Stimulated activated CD8-positive, alpha-beta memory T cell treated with anti-CD3 and anti-CD28 coated beads, Interleukin-7, amount 100 ng/mL, for 48 hours (primary cell): ENCODE results near the gene ALPG.
"Not testable (repeated sequence)": the region's sequence is repeated elsewhere in the genome, so short reads cannot be mapped to it uniquely, and the experiment has no call there.

Experiments
- DNase-seq, 2 donors: peaks; one replicate each; pipeline ENCODE4 v3.0.0-alpha.2; 2020; ENCODE audit warnings: low read depth in 1 of 2; ENCODE audit errors: extremely low read depth in 1 of 2

The ALPG gene

DNA sequence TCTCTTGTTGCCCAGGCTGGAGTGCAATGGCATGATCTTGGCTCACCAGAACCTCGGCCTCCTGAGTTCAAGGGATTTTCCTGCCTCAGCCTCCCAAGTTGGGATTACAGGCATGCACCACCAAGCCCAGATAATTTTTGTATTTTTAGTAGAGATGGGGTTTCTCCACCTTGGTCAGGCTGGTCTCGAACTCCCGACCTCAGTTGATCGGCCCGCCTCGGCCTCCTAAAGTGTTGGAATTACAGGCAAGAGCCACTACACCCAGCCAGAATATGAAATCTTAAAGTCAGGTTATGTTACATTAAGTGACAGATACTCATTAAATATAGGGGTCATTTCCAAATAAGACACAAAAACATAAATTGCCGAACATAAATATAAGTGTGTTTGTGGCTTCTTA, 12.2 kb upstream of the ALPG start:
- DNase-seq, result not testable (repeated sequence)

DNA sequence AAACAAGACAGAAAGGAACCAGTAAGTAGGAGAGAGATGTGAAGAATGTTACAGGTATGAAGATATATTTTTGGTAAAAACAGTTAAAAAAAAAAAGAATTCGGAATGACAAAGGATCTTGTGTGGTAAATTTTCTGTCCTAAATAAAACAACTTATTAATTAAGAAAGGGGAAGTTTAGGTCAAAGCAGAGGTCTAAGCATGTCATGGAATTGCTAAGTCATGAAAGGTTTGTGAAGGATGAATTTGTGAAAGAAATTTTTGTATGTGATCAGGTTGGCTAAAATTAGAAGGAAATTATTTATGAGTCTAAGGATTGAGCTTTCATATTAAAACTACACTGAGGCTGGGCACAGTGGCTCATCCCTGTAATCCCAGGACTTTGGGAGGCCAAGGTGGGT, 11.1 kb upstream of the ALPG start:
- no peak for DNase-seq

DNA sequence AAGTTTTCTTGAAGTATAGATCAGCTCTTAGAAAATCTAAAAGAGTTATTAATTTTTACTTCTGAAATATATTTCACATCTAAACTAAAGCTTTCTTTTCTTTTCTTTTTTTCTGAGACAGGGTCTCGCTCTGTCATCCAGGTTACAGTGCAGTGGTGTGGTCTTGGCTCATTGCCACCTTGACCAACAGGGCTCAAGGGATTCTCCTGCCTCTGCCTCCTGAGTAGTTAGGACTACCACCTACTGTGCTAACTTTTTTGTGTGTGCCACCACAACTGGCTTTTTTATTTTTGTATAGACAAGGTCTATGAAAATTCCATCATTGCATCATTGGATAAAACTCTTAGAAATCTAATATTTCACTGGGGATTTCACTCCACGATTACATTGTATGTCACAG, 10.0 kb upstream of the ALPG start:
- DNase-seq, result no peak

DNA sequence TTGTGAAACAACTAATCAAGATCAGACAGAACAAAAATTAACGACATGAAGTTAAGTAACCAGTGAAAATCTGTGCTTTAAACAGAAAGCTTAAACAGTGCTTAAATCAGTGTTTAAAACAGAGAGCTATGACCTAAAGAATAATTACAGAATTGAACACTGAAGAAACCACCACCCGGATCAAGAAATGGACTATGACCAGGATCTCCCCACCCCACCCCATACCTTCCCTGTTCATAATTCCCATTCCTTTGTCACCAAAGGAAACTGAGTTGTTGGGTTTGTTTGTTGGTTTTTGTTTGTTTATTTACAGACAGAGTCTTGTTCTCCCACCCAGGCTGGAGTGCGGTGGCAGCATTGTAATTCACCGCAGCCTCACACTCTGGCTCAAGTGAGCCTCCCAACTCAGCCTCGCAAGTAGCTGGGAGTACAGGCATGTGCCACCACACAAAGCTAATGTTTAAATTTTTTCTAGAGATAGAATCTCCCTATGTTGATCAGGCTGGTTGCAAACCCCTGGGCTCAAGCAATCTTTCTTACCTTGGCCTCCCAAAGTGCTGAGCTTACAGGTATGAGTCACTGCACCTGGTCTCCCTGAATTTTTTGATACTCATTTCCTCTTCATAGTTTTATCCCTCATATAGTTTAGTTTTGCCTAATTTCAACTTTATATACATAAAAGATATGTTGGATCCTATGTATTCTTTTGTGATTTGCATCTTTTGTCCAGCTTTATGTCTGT, 8.2 kb upstream of the ALPG start:
- no peak for DNase-seq

DNA sequence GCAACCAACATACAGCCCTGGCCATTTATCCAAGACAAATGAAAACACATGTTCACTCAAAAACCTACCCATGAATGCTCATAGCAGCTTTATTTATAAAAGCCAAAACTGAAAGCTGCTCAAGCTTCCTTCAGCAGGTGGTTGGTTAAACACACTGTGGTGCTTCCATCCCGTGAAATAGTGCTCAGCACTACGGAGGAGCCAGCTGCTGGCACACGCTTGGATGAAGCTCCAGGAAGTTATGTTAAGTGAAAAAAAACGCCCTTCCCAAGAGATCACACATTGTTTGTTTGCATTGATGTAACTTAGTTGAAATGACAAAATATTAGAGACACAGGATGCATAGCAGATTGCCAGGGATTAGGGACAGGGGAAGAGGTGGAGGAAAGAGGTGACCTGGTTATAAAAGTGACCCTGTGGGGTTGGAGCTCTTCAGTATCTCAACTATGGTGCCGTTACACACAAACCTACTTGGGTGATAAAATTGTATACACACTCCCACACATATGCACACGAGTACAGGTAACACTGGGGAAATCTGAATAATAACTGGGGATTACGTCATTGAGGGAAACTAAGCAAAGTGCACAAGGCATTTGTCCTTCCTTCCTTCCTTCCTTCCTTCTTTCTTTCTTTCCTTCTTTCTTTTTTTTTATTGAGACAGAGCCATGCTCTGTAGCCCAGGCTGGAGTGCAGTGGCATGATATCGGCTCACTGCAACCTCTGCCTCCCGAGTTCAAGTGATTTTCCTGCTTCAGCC, 6.2 kb upstream of the ALPG start:
- no peak for DNase-seq

DNA sequence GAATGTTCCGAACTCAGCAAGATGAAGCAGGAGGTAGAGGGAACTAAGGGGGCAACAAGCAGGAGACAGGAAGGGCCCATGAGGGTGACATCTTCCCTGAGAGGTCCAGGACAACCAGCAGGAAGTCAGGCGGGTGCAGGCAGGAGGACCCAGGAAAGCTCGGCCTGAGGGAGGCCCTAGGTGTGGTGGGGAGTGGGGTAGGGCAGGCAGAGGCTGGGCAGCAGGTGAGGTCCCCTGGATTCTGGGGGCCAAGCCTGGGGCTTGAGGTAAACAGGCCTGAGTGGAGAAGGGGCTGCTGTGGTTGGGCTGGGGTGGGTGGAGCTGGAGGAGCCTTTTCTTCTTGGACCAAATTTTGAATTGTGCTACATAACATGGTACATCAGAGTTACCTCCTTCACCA, 4.1 kb upstream of the ALPG start:
- DNase-seq, result no peak

DNA sequence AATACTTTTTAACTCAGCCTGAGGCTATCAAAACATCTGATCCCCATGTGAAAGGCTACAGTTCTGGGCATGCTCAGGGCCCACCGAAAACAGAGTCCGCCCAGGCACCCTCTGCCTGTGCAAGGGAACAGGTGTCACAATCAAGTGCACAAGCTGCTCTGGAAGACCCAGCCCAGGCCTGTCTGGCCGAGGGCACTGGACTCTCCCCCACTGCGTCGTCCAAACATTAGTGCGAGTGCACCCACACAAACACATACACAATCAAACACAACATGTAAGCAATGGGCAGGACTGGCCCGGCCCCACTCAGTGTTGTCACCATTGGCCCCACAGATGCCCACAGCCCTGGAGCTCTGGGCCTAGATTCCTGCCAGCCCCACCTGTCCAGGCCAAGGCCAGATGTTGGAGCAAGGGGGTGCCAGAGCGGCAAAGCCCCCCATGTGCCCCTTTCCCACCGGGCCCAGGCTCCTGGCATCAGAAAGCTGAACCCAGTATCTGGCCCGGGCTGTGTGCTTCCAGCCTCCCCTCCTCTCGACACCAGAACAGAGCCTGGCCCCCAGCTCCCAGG, 617 bp upstream of the ALPG start:
- no peak for DNase-seq

DNA sequence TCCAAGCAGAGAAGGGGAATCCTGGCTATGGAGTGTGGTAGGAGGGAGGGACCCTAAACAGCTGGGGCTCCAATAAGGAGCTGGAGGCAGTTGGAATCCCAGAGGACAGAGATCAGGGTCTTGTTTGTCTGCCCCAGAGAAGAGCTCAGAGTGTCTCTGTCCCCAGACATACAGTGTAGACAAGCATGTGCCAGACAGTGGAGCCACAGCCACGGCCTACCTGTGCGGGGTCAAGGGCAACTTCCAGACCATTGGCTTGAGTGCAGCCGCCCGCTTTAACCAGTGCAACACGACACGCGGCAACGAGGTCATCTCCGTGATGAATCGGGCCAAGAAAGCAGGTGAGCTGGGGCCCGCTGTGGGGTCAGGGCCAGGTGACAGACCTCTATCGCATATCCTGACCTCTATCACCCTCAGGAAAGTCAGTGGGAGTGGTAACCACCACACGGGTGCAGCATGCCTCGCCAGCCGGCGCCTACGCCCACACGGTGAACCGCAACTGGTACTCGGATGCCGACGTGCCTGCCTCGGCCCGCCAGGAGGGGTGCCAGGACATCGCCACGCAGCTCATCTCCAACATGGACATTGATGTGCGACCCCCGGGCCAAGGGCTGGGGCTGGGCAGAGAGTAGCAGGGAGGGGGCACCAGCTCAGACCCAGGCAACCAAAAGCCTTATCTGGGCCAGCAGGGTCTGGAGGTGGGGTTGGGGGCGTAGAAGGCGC, 945 bp downstream of the ALPG start:
- DNase-seq, result not testable (repeated sequence)

DNA sequence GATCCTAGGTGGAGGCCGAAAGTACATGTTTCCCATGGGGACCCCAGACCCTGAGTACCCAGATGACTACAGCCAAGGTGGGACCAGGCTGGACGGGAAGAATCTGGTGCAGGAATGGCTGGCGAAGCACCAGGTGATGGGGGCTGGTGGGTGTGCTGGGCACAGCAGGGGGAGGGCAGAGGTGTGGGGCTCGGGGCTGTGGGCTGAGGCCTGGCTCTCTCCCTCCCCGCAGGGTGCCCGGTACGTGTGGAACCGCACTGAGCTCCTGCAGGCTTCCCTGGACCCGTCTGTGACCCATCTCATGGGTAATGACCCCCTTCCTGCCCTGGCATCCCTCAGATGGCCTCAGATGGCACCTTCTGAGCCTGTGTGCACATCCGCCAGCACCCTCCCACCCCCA, 1.6 kb downstream of the ALPG start:
- not testable (repeated sequence) for DNase-seq

DNA sequence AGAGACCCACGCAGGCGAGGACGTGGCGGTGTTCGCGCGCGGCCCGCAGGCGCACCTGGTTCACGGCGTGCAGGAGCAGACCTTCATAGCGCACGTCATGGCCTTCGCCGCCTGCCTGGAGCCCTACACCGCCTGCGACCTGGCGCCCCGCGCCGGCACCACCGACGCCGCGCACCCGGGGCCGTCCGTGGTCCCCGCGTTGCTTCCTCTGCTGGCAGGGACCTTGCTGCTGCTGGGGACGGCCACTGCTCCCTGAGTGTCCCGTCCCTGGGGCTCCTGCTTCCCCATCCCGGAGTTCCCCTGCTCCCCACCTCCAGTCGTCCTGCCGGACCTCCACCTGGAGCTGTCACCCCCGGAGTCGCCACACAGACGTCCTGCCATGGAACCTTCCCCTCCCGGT, 3.0 kb downstream of the ALPG start:
- not testable (repeated sequence) for DNase-seq

DNA sequence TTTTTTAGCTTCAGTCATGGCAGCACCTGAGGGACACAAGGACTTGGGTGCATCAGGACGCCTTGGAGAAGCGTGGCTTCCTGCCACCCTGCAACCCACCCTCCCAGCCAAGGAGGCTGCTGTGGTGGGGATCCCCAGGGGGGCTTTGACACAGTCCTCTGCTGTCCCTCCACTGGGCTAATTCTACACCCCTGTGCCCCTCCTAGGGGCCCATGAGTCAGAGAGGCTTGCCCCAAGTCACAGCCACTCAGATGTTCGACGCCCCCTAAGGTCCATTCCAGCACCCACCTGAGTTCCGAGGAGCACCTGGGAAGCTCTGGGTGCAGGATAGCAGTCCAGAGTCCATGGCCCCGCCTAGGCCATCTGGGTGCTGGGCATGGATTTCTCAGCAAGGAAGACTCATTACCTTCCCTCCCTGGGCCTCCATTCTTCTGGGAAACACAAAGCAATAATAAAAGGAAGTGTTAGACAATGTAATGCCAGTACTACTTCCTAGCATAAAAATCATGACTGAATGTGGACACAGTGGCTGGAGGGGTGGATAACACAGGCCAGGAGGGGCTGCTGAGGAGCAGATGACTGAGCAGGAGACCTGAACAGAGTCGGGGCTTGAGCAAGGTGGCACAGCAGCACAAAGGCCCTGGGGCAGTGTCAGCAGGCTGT, 3.7 kb downstream of the ALPG start:
- DNase-seq, result no peak

DNA sequence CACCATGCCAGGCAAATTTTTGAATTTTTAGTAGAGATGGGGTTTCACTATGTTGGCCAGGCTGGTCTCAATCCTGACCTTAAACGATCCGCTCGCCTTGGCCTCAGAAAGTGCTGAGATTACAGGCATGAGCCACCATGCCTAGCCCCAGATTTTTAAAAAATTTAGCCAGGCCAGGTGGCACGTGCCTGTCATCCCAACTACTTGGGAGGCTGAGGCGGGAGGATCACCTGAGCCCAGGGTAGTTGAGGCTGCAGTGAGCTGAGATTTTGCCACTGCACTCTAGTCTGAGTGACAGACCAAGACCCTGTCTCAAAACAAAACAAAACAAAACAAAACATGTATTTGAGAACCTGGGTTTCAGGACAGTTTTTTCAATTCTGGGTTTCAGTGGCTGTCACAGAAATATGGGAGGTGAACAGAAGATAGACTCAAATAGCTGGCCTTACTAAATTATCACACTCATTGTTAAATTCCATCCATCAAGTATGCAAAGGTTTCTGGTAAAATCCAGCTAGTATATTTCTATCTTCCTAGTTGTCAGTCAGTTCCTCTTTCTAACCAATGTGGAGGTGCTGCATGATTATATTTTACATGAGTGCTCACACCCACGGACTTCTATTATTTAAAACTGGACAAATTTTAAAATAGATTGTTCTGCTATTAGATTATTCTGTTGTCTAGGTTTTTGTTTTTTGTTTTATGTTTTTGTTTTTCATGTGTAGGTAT, 5.4 kb downstream of the ALPG start:
- no peak for DNase-seq

DNA sequence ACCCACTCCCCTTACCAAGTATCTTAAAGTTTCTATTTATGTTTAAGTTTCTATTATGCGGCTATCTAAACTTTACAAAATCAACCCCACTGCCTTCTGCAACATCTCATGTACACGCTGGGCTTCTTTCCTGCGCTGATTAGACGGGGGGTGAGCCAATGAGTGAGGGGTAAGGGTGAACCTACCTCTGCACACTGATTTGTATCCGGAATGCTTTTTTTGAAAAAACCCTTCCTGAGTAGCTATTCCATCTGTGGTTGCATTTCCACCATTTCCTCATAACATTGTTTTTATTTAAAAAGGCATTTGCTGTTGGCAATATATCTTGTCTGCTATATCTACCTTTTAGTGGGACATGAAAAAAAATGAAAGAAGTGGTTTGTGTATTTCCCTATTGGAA, 6.3 kb downstream of the ALPG start:
- DNase-seq, result no peak

DNA sequence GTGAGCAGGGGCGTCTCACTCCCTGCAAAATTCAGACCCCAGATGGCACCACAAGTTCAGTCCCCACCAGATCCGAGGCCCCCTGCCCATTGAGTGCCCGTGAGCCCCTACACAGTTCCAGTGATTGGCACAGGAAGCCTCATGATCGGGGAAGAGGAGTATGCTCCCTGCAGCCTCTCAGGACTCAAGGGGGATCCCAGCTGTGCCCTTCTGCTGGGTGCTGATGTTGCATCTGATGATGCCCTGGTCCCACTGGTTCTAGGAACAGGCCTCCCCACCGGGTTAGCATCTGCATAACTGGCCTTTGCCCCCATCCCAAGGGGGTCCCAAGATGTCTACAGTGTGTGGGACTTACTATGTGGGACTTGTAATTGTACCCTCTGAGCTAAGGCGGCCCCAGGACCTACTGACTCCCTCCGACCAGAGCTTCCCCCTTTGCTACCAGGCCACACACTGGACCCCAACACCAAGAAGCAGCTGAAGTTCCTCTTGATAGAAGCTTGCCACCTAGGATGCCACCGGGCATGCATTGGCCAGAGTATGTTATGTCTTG, 8.6 kb downstream of the ALPG start:
- DNase-seq, result no peak

DNA sequence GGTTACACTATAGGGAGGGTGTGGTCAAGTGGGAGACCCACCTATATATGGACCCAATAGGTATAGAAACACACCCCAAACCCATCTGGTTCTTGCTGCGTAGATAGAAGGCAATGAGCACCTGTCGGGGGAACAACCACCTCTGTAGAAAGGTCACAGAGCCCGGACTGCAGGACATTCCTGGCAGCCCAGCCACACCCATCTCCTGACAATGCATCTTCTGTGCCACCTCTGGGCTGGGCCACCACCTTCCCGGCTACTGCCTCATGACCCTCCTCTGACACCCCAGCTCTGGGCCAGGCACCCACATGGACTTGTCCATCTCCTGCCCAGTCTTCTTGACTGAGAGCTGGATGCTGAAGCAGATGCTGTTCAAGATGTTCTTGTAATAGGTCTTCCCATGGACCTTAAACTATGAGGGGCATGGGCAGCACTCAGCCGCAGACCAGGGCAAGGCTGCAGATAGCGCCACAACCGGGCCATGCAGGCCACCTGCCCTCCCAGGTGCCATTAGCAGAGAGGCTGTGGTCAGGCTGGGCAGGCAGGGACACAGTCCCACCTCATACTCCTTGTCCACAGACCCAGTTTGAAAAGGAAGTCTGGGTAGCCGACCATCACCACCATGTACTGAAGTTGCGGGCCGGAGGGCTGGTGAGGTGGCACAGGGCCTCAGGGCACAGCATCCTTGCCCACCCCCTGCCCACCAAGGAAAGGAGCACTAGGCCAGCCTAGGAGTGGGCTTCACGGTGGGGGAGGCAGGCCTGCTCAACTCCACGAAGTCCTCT, 9.3 kb downstream of the ALPG start:
- no peak for DNase-seq

DNA sequence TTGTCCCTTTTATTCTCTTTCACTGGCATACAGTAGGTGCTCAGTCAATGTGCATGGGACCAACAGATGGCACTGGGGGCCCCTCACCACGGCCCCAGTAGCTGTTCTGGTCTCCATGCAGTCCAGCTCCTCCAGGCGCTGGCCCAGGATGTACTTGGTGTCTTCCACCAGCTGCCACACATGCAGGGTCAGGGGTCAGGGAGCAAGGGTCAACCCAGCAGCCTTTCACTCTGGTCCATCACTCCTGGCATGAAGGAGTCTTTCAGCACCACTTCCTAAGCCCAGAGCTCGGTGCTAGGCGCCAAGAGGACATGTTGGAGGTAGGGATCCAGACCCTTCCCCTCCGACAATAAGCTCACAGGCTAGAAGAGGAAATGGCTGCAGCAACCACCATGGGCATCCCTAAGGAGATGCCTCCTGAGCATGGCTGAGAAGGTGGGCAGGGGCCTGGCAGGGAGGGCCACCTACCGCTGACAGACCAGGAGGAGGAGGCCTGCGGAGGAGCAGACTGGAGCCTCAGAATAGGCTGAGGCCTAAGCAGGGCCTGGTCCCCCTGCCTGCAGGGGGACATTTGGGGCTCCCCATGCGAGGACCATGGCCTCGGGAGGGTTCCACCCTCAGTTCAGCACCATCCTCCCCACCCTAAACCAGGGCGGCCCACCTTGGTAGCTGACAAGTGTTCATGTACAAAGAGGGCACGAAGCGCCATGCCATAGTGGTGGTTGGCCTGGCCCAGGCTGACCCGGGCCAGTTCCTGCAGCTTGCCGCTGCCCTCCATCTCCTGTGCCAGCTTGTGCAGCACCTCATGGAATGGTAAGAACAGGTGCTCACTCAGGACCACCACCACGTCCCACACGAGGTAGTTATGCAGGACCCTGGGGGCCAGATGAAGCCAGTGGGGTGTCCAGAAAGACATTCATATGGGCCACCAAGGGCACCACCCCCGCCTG, 10.2 kb downstream of the ALPG start:
- DNase-seq, result no peak

DNA sequence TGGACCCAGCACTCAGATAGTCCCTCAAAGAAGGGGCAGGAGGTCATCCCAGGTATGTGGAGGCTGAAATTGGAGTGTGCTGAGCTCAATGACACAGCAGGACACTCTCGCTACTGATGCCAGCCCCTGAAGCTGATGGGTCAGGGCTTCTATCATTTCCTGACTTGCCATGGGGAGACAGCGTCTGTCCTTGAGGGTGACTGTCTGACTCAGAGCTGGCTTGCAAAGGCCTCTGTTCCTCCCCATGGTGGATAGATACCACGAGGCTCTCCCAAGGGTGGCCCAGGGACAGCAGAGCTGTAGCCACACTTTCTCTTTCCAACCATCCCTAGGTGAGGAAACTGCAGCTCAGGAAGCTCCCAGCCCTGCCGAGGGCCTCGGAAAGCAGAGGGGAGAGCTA, 10.8 kb downstream of the ALPG start:
- DNase-seq, result no peak

DNA sequence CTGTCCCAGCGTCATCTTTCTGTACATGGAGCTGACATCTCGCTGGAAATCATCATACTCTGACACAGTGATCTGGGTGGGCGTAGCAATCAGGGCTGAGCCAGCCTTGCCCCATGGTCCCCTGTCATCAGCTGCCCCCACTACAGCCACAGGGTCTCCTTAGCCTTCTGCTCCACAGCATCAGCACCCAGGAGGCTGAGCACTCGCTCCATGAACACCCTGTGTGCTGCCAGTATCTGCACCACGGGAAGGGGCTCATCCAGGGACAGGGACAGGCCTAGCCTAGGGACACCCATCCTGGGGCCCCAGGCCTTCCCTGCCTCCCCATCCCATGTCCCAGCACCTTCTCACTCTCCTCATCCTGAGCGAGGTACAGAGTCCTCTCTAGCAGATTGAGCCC, 11.4 kb downstream of the ALPG start:
- no peak for DNase-seq
